GM10266 (cell line): Measurements from ENCODE around the gene ALG14.
"Not testable (repeated sequence)": the region's sequence is repeated elsewhere in the genome, so short reads cannot be mapped to it uniquely, and the experiment has no call there.

Experiments used
- DNase-seq: peaks from one replicate; pipeline ENCODE4 v3.0.0; 2012; ENCODE audit errors: extremely low spot score
- CTCF ChIP-seq: IDR thresholded peaks from 2 replicates; pipeline ENCODE4 v1.5.1; 2012; ENCODE audit warnings: mild to moderate bottlenecking, low read depth; ENCODE audit not compliant: control insufficient read depth, insufficient read depth; ENCODE audit errors: missing control alignments

ALG14 gene

DNA sequence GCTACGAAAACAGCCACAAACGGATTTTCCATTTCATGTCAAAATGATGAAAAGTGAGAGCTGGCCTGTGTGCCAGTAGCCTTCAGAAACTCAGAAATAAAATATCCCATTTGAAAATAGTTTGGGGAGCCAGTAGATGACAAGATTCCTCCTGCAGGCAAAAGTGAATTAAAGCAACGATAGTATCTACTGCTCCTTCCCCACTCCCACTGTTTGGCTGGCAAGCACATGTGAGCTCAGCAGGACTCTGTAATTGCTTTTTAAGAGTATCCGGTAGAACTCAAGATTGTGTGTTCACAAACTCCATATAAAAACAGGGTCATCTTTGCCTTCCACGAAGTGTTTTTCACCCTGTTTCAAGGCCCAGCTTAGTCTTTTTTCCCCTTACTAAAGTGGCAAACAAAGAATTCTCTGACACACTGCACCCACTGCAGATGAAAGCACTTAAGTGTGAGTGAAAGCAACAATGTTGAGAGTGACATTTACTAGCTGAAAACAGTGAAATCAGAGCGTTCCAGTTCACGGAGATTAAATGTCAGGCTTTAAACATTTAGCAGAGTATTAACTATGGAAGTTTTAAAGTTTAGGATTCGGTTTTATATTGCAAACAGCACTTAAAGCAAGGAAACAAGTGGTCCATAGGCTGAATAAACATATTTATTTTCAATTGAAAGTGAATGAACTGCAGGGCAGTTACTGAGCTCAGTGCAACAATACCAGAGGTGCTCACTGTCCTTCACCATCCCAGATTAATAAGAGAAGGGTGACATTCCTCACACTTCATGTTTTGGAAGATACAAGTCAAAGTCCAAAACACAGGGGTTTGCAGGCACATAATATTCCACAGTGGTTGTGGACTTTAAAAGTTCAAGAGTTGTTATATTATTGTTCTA is 70.0 kb downstream of the ALG14 start:
- DNase-seq = no peak
- TF ChIP-seq CTCF = no peak

- DNase-seq = no peak
- TF ChIP-seq CTCF = no peak
These were observed 70.6 kb downstream of the ALG14 start for GRCh38 chr1:95002164-95002539.

DNA sequence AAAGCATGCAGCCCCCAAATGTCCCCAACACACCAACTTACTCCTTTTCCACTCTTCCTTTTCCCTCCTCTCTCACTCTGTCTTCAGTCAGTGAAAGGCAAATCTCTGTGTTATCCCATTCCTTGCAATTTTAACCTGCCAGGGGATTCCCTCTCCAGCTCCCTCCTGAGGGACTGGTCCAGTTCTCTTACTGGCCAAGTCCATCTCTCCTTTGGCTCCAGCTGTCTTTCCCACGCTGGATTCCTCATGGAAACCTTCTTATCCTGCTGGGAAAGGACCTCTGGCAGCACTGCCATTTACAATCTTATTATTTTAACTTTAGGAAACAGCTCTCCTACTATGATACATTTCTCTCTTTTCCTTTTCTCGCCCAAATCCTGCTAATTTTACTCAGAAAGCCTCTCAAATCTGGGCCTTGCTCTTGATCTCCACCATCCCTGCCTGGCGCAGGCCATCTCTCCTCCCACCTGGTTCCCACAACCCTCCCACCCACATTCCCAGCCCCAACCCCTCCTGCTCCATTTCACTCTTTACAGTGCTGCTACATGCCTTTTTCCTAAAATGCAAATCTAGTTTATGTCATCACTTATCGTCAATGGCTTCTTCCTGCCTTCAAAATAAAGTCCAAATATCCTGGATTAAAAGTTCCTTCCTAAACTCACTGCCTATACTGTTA is 73.2 kb downstream of the ALG14 start:
- no peak for DNase-seq
- TF ChIP-seq CTCF = no peak

- DNase-seq = no peak
- TF ChIP-seq CTCF = no peak
These were observed 74.0 kb downstream of the ALG14 start for GRCh38 chr1:94998748-94999147.

GRCh38 chr1:94998114-94998513 is 74.6 kb downstream of the ALG14 start:
- TF ChIP-seq CTCF = no peak
- DNase-seq = no peak

DNA sequence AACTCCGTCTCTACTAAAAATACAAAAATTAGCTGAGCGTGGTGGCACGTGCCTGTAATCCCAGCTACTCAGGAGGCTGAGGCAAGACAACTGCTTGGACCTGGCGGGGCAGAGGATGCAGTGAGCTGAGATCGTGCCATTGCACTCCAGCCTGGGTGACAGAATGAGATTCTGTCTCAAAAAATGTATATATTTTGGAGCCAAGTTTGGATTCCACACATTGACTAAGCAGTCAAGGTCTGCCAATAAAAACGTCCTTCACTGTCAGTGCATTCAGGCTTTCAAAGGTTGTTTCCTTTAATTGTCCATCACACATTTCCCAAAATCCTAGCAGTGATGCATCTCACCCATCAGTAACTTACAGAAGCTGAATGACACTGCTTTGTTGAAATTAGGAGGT is 77.2 kb downstream of the ALG14 start:
- DNase-seq = not testable (repeated sequence)

DNA sequence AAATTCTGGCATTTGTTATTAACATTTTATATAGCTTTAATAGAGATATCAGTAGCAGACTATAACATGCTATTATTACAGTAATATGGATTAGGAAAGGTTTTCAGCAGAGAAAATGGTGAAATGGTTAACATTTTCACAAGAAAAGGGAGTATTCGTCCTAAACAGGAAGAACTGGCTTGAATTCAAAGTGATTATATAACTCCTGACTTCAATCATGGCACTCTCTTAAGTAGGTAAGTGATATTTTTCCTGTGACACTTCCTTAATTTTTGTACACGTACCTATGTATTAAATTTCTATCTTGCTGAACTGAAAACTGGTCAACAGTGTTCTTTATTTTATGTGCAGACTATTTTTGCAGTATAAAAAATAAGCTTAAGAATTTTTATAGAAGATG is 77.9 kb downstream of the ALG14 start:
- no peak for DNase-seq
- no peak for TF ChIP-seq CTCF
